ENCODE data around the gene METAP1. TPM values are rescaled to one million over a fixed set of nuclear protein-coding genes. Genes with fewer than 3 reads are reported as not detected.

Gene METAP1
- 10 to 100 TPM; 37.2 to 40.1 TPM for total RNA-seq
- total RNA-seq = 46.4 to 53.1 reads per million in 2 donors

DNA sequence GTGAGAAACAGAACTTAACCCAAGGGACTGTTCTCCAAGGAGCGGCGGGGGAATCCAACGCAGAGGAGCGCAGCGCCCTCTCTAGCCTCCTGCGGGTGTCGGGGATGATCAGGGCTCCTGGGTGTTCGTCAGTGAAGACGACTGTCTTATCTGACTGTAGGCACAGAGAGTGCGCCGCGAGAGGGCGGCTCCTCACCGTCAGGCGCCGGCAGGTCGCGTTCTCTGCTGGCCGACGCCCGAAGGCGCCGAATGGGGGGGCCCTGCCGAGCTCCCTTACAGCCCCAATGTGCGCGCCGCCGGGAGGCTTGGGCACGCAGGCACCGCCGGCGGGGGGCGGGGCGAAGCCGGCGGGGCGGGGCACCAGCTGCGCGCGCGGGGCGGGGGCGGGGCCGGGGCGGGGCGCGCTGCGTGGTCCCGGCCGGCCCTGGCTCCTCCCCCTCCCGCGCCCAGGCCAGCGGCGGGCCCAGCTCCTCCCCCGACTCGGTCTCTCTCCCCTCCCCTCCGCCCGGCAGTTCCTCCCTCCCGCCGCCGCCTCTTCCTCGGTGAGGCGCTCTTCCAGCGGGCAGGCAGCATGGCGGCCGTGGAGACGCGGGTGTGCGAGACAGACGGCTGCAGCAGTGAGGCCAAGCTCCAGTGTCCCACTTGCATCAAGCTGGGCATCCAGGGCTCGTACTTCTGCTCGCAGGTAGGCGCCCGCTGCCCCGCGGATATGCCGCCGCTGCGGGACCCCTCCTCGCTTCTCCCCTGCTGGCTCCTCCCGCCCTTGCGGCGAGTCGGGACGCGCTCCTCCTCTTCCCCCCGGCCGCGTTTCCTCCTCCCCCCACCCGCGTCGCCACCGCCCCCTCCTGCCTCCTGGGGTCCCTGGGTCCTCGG lies at the start of gene METAP1:
Gene METAP1 (plus strand): TSS at position 539 of the 873 bp plus-strand sequence. CDS start 33 bp downstream, at position 572.
- no peaks in the 10 kb centered on the region for H3K27me3 Mint-ChIP-seq
- ATAC-seq (peak; percentile 89), DNase-seq (peak; percentile 95 to 98 (median 97))
- H3K4me1 Mint-ChIP-seq = peaks cover 30% of the 10 kb centered on the region
- peak within 1 kb of the TSS; percentile 92 for H3K27ac Mint-ChIP-seq
- no peaks in the 10 kb centered on the region for H3K36me3 Mint-ChIP-seq (ENCODE audit: low read depth)
- no peaks in the 10 kb centered on the region for H3K9me3 ChIP-seq (ENCODE audit: control insufficient read depth, low read length, poor library complexity, severe bottlenecking)
- H3K4me3 Mint-ChIP-seq = peak within 1 kb of the TSS; percentile 89

DNA sequence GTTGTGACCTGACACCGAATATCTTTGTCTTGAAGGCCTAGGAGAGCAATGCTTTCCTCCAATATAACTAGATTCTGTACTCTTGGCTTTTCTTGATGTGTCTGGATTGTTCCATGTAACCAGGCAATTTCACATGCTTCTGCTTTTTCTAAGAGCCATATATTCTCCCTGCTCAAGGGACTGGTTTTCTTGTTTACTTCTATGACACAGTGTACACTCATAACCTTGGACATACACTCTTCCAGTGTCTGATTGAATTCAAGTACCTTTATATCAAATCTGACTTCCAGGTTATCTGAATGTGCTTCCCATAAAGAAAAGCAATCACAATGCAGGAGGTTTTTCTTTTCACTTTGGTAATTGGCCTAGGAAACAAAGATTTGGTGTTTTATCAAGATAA lies 49.2 kb upstream of the METAP1 start:
- no peak for DNase-seq

DNA sequence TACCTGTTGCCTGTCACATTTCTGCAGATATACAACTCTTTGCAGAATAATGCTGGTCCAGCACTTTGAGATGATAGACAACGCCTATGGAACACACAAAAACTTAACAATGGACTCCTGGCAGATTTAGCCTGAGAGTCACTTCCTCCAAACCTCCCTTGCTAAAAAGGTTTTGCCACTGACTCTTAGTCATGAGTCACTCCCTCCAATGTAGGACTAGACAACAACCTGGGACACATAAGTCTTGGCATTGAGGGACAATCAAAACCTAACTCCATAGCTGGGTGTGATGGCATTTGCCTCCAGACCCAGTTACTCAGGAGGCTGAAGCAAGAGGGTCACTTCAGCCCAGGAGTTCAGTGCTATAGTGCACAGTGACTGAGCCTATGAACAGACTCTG lies 44.6 kb upstream of the METAP1 start:
- no peaks in the 10 kb centered on the region for H3K9me3 ChIP-seq (ENCODE audit: control insufficient read depth, low read length, poor library complexity, severe bottlenecking)
- Mint-ChIP-seq H3K27ac (no peak overlapping the region), H3K4me3 (no peak overlapping the region), H3K36me3 (ENCODE audit: low read depth) (no peaks in the 10 kb centered on the region), H3K4me1 (no peaks in the 10 kb centered on the region), H3K27me3 (peaks cover 7% of the 10 kb centered on the region)
- ATAC-seq (no peak), DNase-seq (no peak)

More for the DNA sequence above, 49.2 kb upstream of the METAP1 start:
- H3K27ac Mint-ChIP-seq = no peak overlapping the region
- no peak for ATAC-seq
- H3K27me3 Mint-ChIP-seq = no peaks in the 10 kb centered on the region
- H3K36me3 Mint-ChIP-seq (ENCODE audit: low read depth) = no peaks in the 10 kb centered on the region
- H3K4me1 Mint-ChIP-seq = no peaks in the 10 kb centered on the region
- no peaks in the 10 kb centered on the region for H3K9me3 ChIP-seq (ENCODE audit: control insufficient read depth, low read length, poor library complexity, severe bottlenecking)
- H3K4me3 Mint-ChIP-seq = no peak overlapping the region

DNA sequence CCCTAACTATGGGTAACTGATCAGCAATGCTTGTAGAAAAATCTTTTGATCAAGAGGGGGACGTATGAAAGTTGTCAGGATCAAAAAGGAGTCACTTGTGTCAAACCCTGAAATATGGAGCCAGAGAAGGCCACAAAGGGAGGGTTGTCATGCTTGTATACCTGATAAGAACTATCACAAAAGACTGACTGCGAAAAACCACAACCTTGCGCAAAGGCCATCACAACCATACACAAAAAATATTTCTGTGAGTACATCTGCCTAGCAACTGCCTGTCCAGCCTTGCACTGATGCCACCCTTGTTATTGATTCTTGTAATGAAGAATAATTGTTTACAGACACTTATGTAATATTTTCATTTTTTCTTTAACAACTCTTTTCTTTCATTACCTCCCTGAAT lies 43.8 kb upstream of the METAP1 start:
- DNase-seq = no peak
- peaks cover 7% of the 10 kb centered on the region for H3K27me3 Mint-ChIP-seq
- no peaks in the 10 kb centered on the region for H3K36me3 Mint-ChIP-seq (ENCODE audit: low read depth)
- no peak overlapping the region for H3K4me3 Mint-ChIP-seq
- H3K4me1 Mint-ChIP-seq = no peaks in the 10 kb centered on the region
- no peak overlapping the region for H3K27ac Mint-ChIP-seq
- no peak for ATAC-seq
- no peaks in the 10 kb centered on the region for H3K9me3 ChIP-seq (ENCODE audit: control insufficient read depth, low read length, poor library complexity, severe bottlenecking)

DNA sequence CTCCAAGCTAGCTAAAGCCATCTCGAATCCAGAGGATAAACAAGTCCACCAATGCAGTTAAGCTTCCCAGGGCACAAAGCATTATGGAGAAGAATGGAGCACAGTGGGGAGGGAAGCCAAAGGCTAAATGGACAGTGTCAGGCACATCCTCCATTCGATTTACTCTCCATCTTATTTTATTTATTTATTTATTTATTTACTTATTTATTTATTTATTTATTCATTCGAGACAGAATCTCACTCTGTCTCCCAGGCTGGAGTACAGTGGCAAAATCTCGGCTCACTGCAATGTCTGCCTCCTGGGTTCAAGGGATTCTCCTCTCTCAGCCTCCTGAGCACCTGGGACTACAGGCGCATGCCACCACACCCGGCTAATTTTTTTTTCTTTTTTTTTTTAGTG lies 40.3 kb upstream of the METAP1 start:
- H3K27ac Mint-ChIP-seq = no peak overlapping the region

DNA sequence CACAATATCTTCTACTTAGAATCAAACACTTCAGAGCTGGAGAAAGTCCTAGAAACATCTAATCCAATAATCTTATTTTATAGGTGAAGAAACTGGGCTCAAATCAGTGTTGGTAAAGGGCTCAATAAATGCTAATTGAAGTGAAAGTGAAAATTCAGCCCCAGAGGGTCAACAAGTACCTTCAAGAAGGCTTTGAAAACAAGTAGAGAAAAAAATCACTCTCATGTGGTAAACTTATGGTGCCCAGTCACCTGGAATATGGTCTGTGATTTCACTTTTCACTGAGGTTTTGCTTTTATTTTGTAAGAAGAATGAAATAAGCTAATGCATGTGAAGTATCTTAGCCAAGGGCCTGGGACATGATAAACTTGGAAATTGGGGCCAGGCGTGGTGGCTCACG lies 37.5 kb upstream of the METAP1 start:
- H3K4me3 Mint-ChIP-seq = no peak overlapping the region
- DNase-seq (no peak), ATAC-seq (no peak)
- no peaks in the 10 kb centered on the region for H3K9me3 ChIP-seq (ENCODE audit: control insufficient read depth, low read length, poor library complexity, severe bottlenecking)
- peaks cover 2% of the 10 kb centered on the region for H3K36me3 Mint-ChIP-seq (ENCODE audit: low read depth)
- no peak overlapping the region for H3K27ac Mint-ChIP-seq
- H3K27me3 Mint-ChIP-seq = peaks cover 14% of the 10 kb centered on the region
- H3K4me1 Mint-ChIP-seq = no peaks in the 10 kb centered on the region

More for the DNA sequence above, 40.3 kb upstream of the METAP1 start:
- Mint-ChIP-seq H3K36me3 (ENCODE audit: low read depth) (peaks cover 2% of the 10 kb centered on the region), H3K4me1 (no peaks in the 10 kb centered on the region), H3K4me3 (no peak overlapping the region), H3K27me3 (peaks cover 14% of the 10 kb centered on the region)
- ATAC-seq (no peak), DNase-seq (no peak)
- no peaks in the 10 kb centered on the region for H3K9me3 ChIP-seq (ENCODE audit: control insufficient read depth, low read length, poor library complexity, severe bottlenecking)

DNA sequence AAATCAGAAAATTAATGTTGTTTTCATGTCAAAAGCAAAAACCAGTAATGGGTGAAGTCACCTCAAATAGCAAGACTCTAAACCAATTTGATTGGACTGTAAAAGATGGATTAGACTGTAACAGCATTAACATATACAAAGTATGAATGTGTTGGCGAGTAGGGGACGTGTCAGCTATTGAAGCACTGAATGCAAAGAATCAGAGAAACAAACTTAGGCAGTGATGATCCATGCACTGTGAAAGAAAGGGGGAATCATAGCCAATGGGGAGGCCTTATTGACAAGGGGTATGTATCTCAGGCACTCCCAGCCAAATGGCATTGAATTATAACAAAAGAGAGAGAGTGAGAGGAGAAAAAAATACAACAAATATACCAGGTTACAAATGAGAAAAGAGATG lies 36.1 kb upstream of the METAP1 start:
- Mint-ChIP-seq H3K27me3 (peaks cover 21% of the 10 kb centered on the region), H3K27ac (no peak overlapping the region), H3K4me1 (no peaks in the 10 kb centered on the region), H3K4me3 (no peak overlapping the region), H3K36me3 (ENCODE audit: low read depth) (peaks cover 2% of the 10 kb centered on the region)
- no peaks in the 10 kb centered on the region for H3K9me3 ChIP-seq (ENCODE audit: control insufficient read depth, low read length, poor library complexity, severe bottlenecking)
- ATAC-seq = no peak
- no peak for DNase-seq

DNA sequence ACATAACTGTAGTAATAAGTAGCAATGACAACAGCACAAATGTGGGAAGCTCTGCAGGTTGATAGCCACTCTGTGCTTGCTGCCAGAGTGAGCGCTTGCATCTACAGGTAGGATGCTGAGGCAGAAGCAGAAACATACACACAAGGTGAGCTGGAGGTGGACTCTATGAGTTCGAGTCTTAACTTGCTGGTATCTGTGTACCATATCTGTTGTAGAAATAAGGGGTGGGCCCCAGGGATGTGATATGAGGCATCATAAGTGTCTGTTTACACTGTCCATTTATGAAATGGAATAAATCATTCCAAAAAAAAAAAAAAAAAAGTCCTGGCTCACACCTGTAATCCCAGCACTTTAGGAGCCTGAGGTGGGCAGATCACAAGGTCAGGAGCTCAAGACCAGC lies 33.8 kb upstream of the METAP1 start:
- Mint-ChIP-seq H3K4me1 (no peaks in the 10 kb centered on the region), H3K36me3 (ENCODE audit: low read depth) (peaks cover 4% of the 10 kb centered on the region), H3K4me3 (no peak overlapping the region), H3K27ac (no peak overlapping the region), H3K27me3 (peaks cover 14% of the 10 kb centered on the region)
- H3K9me3 ChIP-seq (ENCODE audit: control insufficient read depth, low read length, poor library complexity, severe bottlenecking) = no peaks in the 10 kb centered on the region
- DNase-seq (no peak), ATAC-seq (no peak)

DNA sequence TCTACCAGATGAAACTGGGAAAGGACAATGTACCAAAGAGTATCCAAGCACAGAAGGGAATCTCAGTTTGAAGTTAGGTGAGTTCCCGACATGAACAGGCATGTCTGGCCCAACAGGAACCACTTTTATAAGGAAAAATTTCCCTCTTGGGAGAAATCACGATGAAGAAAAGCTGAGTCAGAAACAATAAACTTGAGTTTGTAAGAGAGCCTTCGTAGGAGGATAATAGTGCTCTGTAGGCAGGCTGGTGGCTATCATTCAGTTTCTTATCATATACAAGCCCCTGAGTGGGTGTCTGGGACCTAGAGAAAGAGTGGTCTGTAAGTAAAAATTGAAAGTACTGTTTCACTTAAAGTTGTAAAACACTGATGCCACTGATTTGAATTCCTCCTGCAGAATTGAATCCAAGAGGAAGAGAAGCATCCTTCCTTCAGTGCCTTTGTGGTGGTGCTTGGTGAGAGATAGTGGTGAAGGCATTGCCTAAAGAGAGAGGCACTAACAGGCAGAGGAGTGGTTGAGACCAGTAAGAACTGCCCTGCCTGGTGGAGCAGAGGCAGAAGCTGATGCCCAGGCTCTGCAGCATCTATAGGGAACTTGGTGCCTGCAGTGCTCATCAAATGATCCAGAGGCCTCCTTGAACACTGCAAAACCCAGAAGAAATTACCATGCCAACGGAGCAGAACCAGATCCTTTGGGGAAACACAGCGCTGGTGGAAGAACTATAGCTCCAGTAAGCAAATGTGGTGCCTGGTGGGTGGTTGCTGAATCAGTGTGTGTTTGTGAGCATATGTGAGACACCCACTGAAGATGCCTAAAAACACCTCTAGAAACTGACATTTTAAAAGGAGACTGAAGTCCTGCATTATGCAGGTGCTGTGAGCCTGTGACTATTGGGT lies 31.7 kb upstream of the METAP1 start:
- Mint-ChIP-seq H3K4me1 (no peaks in the 10 kb centered on the region), H3K4me3 (no peak overlapping the region), H3K27me3 (peaks cover 20% of the 10 kb centered on the region), H3K27ac (no peak overlapping the region), H3K36me3 (ENCODE audit: low read depth) (peaks cover 4% of the 10 kb centered on the region)
- no peaks in the 10 kb centered on the region for H3K9me3 ChIP-seq (ENCODE audit: control insufficient read depth, low read length, poor library complexity, severe bottlenecking)
- ATAC-seq (no peak), DNase-seq (no peak)

DNA sequence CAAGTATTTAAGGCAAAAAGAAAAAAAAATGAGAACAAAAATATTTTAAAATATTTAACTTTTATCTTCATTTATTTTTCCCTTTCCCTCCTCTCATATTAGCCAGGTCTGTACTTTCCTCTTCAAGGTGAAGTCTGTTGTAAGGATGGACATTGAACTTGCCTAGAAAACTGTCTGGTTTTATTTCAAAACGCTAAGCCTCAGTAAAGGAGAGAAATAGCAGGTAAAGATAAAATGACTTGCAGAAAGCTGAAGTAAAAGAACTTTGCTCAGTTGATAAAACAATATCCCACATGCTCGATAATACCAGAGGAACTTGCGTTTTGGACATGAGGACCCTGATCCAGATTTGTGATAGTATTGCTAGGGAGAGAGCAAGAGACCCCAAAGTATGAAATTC lies 28.6 kb upstream of the METAP1 start:
- no peaks in the 10 kb centered on the region for H3K9me3 ChIP-seq (ENCODE audit: control insufficient read depth, low read length, poor library complexity, severe bottlenecking)
- ATAC-seq = no peak
- Mint-ChIP-seq H3K27me3 (peaks cover 28% of the 10 kb centered on the region), H3K4me1 (no peaks in the 10 kb centered on the region), H3K4me3 (no peak overlapping the region), H3K27ac (no peak overlapping the region), H3K36me3 (ENCODE audit: low read depth) (peaks cover 2% of the 10 kb centered on the region)
- no peak for DNase-seq

DNA sequence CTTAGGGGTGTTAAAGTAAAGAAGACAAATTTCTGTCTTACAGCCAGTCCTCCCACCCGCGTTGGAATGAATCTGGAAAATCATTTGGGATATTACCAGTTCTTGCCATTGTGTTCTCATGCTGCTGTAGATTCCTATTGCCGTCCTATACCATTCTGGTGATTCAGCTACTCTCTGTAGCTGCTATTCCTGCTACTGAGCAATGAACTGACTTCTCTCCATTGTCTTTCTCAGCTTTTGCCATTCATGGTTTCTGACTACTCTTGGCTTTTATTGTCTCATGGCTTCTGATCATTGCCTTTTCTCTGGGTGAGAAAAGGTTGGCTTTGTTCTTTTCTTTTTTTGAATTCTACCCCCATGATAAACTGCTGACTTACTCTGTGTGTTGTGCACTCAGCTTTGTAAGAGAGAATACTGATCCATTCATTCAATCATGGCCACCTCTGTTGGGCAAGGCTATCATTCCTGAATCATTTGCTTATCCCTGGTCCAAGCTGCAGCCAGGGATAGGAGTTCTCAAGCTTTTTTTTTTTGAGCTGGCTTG lies 27.7 kb upstream of the METAP1 start:
- peaks cover 2% of the 10 kb centered on the region for H3K36me3 Mint-ChIP-seq (ENCODE audit: low read depth)
- no peak overlapping the region for H3K27ac Mint-ChIP-seq

DNA sequence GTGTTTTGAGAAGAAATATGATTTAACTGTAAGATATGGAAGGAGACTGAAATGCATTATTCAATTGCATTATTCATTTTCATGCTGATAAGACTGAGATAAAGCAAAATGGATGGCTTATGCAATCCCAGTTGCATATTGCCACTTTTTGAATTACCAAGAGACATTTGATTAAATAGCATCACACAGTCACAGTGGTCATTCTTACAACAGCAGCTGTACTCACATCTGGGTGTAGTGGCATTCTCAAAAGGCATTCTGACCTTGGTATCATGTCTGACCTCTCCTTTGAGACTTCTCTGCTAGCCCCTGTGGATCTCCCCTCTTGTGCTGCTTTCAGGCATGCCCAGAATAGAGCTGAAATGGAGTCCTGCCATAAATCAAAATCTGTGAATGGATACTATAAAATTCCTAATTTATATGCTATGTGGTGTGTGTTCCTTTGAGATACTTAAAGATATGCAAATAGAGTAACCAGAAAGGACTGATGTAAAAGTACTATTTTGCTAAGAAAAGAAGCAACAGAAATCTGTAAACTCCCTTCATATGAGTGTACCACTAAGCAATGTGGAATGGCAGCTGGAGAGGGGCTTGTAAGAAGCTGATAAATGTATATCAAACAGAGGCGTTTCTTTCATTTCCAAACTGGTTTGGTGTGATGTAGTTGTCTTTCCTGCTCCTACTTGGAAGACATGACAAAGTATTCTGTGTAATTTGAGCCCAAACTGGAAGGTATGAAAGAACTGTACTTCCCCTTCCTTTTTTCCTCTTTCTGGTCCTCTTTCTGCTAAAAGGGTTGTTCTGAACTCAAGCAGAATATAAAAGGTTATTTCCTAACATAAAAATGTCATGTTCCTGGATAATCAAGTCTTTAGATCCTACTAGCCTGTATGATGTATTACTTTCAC lies 25.4 kb upstream of the METAP1 start:
- Mint-ChIP-seq H3K4me3 (no peak overlapping the region), H3K4me1 (peaks cover 2% of the 10 kb centered on the region), H3K27me3 (peaks cover 27% of the 10 kb centered on the region), H3K36me3 (ENCODE audit: low read depth) (no peaks in the 10 kb centered on the region), H3K27ac (no peak overlapping the region)
- DNase-seq (no peak), ATAC-seq (no peak)
- no peaks in the 10 kb centered on the region for H3K9me3 ChIP-seq (ENCODE audit: control insufficient read depth, low read length, poor library complexity, severe bottlenecking)

More for the DNA sequence above, 27.7 kb upstream of the METAP1 start:
- ATAC-seq (no peak), DNase-seq (no peak)
- H3K4me3 Mint-ChIP-seq = no peak overlapping the region
- peaks cover 28% of the 10 kb centered on the region for H3K27me3 Mint-ChIP-seq
- no peaks in the 10 kb centered on the region for H3K9me3 ChIP-seq (ENCODE audit: control insufficient read depth, low read length, poor library complexity, severe bottlenecking)
- H3K4me1 Mint-ChIP-seq = no peaks in the 10 kb centered on the region
